GM21737 (cell line): Measurements from ENCODE around the gene VSTM4.

Experiments
- ATAC-seq: cut with Tn5 transposase; IDR thresholded peaks from one replicate; pipeline ENCODE4 v1.9.1; 2021; ENCODE audit warnings: mild to moderate bottlenecking, moderate library complexity; ENCODE audit not compliant: unreplicated experiment

The VSTM4 gene

DNA sequence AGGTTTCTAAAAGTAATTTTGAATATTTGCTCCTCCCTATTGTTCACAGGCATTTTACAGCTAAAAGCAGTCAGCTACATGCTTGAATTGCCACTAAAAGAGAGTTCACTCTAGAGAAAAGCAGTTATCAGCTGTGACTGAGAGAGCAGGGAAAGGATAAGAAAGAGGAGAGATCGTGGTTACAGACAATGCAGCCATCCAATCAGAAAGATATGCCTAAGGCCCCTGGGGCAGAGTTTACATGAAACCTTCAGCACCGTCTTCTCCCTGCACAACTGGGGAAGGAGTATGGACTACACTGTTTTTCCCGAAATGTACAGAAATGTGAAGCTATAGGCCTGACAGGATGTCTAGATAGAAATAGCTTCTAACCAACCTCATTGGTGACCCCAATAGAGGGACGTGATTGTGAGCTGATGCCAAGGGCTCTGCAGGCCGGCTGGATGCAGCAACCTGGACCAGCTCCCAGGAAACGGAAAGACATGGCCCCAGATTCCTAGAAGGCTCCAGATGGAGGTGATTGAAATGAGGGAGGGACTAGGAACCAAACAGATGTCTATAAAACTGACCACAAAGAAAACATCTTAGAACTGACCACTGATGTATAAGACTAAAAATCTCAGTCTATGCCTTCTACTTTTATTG is 3.2 kb upstream of the VSTM4 start:
- no peak for ATAC-seq

DNA sequence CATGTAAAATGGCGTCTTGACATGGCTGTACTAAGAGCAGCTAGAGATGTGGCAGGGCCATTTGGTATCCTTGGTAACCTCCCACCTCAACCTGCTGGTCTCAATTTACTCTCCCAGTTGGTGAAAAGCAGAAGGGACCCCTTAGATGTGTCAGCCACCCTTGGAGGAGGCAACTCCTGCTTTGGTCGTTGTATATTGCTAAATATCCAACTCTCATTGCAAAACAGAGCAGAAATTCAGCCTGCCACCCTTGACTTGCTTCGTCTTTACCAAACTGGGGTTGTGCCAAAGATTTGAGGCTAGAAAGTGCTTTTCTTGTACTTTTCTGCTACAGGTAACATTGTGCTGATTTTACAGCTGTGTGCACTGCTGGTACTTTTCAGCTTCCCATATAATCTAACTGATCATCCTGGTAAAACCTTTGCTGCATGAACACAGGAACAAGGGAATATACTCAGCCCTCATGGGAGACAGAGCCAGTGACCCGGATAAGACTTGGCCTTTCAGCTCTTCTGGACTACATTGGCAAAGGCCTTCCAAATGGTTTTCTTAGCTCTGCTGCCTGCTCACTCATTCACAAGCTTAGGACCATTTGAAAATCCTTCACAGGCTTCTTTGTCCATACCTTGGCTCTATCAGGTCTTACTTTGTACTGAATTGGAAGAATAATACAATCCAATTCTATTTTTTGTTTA is 2.2 kb upstream of the VSTM4 start:
- no peak for ATAC-seq

DNA sequence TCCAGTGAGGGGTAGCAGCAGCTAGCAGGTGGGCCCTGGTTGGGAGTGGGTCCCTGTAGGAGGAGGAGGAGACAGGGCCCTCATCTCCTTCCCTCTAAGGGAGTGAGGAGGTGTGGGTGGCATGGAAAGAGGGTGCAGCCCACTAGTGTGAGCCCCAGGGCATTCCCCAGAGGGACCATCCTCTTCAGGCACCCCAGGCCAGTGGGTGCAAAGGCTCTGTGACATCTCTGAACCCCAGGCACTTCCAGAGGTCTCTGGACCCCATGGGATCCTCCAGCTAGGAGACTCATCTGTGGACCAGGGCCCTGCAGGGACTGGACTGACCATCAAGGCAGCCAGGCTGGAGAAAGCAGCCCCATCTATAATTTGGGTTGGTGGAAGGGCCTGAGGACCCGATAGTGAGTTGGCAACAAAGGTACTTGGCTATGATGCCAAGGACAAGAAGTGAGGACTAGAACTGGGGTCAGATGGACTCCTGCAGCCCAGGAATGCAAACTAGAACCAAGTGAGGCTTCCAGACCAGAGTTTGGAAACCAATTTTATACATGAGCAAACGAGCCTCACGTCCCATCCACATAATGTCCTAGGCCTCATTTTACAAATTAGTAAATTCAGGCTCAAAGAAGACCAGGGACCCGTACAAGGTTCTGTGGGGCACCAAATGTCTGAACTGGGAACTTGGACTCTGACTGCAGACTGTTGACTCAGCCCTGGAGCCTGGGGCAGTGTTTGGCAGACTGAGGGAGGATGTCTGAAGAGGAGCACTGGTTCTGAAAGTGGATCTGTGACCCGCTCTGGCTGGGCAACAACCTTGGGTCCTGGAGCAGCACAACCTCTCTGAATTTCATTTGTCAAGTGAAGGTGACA is 1.4 kb upstream of the VSTM4 start:
- ATAC-seq = no peak

DNA sequence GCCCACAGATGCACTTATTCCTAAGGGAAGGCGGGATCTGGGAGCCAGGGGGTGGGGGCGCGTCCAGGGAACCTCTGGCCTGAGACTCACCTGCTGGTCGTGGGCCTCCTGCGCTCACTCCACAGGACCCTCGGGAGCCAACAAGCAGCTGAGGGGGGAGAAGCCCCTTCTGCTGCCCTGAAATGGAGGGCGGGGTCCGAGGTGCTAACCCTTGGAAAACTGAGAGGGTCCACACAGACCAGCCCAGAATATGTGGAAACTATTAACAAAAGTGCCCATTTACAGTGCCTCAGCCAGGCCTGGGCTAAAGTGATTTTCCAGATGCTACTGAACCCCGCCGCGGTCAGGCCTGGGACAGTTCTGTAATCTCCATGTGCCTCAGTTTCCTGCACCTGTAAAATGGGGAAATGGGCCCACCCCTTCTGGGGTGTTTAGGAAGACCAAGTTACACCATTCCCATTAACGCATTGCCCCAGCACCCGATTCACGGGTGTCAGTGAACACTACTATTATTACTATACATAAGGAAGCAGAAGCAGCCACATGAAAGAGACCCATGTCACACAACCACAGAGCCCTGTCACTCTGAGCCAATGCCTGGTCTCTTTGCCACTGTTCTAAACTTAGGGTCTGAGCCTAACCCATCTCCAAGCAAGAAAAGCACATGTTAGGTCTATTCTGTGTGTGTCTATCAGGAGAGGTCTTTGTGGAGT is 630 bp upstream of the VSTM4 start:
- no peak for ATAC-seq

DNA sequence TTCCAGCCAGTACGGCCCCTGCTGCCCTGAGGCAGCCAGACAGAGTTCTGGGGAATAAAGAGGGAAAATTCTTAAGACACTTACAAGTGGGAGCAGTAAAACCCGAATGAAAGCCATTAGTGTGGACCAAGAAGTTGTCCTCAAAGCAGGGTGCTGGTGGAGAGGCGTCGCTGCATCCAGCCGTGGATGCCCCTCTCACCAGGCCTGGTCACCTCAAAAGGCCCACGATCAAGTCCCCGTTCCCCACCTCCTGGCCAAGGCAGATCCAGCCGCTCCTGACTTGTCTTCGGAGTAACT is 656 bp downstream of the VSTM4 start:
- no peak for ATAC-seq

DNA sequence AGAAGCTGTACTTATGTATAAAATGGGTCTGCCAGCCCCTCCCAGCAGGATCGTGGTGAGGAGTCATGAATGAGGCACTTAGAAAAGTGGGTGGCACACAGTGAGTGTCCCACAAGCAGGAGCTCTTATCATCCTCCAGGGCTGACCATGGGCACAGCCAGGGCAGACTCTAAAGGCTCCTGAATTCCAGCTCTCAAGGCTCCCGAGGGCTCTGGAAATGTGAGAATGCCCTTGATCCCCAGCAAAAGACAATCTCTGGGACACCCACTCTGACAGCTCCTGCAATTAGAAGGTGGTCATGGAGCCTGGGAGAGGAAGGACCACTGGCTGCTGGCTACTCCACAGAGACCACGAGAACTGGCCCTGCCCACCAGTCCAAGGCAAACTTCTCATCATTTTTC is 1.6 kb downstream of the VSTM4 start:
- no peak for ATAC-seq

DNA sequence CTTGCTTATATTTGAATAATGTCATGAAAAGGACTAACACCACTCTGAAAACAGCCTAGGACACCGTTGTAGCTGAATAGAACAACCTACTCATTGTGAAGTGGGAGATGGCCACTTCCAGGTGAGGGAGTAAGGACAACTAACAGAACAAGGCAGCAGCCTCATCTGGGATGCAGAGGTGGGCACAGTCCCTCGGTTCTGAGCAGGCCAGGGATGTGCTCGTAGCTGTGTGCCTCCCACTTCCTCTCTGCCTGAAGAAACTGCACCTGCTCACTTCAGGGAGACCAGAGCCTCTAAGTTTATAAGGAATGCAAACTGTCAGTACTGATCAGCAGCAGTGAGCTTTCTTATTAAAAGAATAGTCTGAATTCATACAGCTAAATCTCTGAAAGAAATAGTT is 2.5 kb downstream of the VSTM4 start:
- ATAC-seq = no peak

DNA sequence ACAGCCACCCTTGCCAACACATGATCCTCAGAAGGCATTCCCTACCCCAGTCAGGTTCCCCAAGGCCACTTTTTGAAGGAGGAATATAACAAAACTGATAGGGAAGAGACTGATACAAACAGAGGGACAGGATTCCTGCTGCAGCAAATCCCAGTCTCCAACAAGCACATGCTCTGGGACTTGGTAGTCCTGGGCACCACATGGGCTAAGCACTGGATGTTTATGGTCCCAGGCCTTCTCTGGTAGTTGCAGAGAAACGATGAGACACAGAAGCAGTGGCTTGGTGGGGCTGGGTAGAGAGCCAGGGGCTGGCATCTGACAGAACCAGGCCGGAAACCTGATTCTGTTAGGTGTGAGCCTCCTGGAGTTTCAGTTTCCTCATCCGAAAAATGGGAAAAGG is 3.2 kb downstream of the VSTM4 start:
- ATAC-seq = no peak

DNA sequence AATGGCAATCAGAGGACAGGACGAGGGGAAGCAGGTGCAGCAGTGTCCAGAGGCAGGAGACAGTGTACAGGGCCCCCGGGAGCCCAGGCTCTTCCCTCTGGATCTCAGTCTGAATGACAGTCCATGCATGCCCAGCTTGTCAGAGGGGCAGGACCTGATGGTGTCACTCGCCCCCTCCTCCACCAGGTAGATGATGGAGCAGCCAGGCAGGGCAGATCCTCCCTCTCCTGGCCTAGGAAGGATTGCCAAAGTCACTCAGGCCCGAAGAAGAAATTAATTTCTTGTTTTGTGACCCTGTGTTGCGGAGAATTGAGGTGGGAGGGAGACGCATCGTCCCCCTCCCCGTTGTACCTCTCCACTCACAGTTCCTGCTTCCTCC is 4.0 kb downstream of the VSTM4 start:
- ATAC-seq = no peak

DNA sequence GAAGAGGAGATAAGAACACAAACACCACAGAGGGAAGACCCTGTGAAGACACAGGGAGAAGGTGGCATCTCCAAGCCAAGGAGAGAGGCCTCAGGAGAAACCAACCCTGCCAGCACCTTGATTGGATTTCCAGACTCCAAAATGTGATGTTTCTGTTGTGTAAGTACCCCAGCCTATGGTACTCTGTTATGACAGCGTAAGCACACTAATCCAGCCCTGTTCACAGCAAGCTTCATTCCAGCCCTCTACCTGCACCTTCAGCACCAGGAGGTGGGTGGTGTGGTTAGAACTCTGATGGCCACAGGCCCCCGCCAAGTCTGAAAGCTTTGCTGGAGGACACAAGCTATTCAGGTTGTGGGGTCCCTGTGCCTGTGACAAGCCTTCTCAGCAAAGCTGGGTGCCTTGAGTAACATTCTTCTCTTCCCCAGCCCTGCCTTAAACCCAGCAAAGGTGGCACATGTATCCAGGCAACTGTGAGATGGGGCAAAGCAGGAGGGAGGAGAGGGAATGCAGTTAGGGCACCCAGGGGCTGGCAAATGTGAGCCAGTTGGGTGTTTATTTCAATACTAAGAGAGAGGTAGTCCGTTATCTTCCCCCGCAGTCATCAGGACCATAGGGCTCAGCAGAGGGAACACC is 4.5 kb downstream of the VSTM4 start:
- ATAC-seq = no peak

DNA sequence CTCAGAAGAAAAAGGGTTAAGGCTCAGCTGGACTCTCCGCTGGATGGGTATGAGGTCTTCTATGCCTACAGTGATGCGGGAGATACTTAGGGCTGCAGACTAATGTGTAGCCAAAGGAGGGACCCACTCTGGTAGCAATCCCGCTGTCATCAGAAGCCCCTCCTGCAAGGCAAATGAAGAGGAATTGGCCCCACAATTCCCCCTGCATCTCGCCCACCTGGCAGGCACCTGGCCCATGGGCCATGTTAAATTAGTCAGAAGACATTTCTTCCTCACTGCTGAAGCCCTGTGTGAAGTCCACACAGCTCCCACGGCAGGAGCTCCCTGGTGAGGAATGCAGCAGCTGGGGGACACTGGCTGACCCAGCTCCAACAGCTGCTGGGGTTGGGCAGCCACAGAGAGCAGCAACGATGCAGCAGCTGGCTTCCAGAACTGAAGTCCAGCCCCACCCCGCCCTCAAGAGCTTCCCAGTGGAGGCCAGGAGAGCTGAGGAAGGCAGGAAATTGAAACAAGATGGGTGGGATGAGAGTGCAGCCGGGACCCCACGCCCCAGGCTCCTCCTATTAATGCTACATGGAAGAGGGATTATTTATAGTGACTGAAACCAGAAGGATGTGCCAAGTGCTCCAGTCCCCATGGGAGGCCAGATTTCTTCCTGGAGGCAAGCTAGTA is 5.5 kb downstream of the VSTM4 start:
- no peak for ATAC-seq

DNA sequence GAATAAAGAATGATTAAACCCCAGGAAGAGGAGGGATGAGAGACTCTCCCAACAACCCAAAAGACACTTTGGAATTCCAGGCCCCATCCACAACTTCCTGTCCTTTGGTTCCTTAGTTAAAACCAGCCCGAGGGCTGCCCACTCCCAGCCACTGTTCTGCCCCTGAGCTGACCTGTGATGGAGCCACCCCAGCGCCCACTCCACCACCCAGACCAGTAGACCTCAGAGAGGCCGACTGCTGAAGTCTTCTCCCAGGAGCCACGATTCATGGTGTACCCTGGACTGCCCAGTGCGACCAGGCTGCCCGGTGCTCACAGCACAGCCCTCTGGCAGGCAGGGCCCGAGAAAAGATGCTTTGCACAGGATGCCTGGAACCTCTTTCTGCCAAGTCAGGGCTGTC is 6.7 kb downstream of the VSTM4 start:
- no peak for ATAC-seq

DNA sequence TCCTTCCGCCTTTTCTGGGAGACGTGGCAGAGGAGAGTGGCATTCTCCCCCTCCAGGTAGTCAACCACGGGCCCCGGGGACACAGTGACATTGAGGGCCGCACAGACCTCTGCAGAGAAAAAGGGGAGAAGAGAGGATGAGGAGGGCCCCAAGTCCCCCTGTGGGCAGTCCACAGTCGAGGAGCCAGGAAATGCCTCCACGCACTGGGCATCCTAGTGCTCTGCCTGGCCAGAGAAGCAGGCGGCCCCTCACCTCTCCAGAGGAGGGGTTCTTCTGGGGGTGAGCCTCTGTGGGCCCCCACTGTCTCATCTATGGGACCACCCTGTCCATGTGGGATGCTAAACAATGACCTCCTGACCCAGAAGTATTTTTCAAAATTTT is 7.4 kb downstream of the VSTM4 start:
- no peak for ATAC-seq

DNA sequence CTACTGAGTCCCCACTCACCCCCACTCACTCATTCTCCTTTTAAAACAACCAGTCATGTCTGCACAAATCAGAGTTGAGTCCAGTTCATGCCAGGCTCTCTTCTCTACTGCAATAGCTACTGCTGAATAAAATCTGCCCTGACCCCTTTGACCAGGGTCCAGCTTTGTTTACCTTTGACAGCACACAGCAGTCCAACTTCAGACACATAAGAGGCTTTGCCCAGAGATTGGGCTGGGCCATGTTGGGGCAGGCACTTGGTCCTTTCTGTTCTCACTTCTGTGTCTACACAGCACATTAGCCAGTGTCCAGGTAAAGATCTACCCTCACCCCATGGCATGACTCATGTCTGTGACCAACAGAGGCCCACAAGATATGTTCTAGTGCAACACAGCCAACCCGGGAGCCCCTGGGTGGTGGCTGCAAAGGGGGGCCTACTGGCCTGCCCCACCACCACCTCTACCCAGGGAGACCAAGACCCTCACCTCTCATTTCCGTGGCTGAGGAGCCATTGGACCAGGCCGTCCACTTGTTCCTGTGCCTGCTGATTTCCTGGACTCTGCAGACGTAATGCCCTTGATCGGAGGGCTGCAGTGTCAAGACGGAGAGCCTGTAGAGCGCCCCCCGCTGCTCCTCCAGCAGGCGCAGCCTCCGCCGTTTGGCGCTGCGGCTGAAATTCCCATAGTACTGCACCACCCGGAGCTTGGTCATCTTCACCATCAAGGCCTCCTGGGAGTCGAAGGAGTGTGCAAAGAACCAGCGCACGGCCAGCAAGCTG is 8.0 kb downstream of the VSTM4 start:
- ATAC-seq = no peak

DNA sequence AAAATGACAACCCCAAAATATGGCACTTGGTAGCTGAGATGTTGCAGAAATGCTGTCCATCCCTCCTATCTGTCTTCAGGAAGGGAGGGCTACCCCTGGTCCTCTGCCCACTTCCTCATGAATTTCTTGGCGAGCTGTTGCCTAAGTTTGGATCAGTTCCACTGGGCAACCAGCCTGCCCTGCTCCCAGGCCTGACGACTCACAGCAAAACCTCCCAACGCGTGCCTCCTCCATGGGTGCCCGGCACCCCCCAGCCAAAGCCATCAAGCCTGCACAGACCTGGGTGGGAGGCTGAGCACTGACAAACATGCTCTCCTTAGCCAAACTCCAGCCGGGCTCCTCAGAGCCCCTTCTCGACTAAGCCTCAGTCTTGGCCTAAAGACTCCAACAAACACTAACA is 8.9 kb downstream of the VSTM4 start:
- no peak for ATAC-seq

DNA sequence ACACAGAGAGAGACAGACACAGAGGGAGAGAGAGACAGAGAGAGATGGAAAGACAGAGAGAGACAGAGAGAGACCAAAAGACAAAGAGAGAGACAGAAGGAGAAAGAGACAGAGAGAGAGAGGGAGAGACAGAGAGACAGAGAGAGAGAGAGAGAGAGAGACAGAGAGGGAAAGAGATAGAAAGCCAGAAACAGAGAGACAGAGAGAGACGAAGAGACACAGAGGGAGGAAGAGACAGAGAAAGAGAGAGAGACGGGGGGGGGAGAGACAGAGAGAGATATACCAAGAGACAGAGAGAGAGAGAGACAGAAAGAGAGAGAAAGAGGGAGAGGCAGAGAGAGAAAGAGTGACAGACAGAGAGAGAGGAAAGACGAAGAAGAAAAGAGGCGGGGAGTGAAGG is 10.2 kb downstream of the VSTM4 start:
- no peak for ATAC-seq

DNA sequence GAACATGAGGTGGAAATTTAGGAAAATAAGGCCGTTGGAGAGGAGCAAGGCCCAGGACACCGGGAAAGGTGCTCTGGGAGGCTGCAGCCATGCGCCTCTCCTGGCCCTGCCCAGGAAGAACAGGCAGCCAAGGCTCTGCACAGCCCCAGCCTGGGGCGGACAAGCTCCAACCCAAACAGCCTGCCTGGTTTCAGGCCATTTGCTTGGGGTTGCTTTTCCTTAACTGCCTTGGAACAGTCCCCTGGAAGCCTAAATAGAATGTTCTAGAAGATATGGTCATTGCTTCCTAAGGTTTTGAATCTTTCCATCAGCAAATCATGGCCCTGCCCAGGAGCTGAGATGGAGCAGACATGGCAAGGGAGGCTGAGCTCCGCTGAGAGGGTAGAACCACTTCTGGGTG is 11.0 kb downstream of the VSTM4 start:
- ATAC-seq = no peak

DNA sequence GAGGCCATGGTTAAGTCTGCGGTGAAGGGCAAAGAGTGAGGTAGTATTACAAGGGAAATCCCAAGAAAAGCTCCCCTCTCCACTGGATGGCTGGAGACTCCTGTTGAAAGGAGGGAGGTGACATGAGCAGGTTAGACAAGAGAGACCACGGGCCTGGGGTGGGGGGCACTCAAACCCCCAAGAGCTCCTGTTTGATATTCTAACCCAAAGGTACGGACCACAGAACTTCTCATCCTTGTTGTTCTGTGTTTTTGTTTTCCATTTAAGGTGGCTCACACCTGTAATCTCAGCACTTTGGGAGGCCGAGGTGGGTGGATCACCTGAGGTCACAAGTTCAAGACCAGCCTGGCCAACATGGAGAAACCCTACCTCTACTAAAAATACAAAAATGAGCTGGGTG is 11.6 kb downstream of the VSTM4 start:
- ATAC-seq = no peak

DNA sequence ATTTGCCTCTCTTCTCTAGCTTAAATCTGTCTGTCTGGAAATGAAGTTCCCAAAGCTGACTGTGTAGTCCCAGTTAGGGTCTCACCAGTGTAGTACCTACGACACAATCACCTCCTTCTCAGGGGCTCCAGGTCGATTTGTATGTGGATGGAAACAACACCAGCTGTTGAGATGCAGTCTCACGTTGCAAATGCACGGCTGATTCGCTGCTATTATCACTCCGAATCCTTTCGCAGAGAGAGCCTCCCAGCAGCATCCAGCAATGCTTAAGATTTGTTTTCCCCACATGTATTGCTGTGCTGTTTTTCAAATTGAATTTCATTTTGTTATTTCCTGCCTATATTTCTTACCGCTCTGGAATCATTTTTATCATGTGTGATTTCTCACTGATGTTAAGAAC is 16.3 kb downstream of the VSTM4 start:
- ATAC-seq = no peak

DNA sequence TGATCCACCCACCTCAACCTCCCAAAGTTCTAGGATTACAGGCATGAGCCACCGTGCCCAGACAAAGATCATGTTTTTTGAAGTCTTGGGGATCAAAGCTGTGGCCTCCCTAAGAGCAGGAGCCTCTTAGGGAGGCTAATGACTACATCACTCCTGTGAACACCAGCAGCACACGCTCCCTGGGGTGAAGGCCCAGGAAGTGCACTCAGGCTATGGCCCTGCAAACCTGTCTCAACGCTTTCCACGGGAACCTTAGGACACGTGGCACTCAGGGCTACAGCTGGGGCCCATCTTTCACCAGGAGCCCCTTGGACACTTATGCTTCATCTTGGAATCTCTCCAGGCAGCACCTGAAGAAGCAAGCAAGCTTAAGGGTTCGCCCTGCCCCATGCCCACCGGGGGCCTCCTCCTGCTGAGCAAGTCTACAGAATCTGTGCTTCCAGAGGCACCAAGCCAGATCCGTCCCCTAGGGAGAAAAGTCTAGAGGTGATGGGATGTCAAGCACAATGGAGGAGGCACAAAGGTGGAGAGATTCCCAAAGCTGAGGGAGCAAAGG is 18.4 kb downstream of the VSTM4 start:
- ATAC-seq = no peak
